SU-DHL-6 (cell line): ENCODE data around the gene IQCN.

Experiments used
- CTCF ChIP-seq: fragments of 200-600 bp; sonication (generic); IDR thresholded peaks from one replicate; pipeline ENCODE4 v1.5.1; 2017; ENCODE audit warnings: antibody characterized with exemption, mild to moderate bottlenecking, low read length, moderate library complexity; ENCODE audit not compliant: insufficient read depth, poor library complexity, severe bottlenecking
- EZH2phosphoT487 ChIP-seq: fragments of 200-600 bp; sonication (generic), shearing (Covaris generic); conservative IDR thresholded peaks from 2 replicates; pipeline ENCODE4 v1.6.1; 2018; ENCODE audit warnings: mild to moderate bottlenecking, antibody characterized with exemption, low read length, moderate library complexity, mixed read lengths

- TF ChIP-seq CTCF, result no peak
- no peak for TF ChIP-seq EZH2phosphoT487
Observed at GRCh38 chr19:18298601-18299000, 24.3 kb upstream of the IQCN start.
